Ovary (tissue), 9 donors: Measurements from ENCODE around the gene HMOX1. TPM values are rescaled to one million over a fixed set of nuclear protein-coding genes. Genes with fewer than 3 reads are reported as not detected.
"Not testable (repeated sequence)": the region's sequence is repeated elsewhere in the genome, so short reads cannot be mapped to it uniquely, and the experiment has no call there.

Experiments
- DNase-seq, 5 donors: peaks; one replicate each; pipeline ENCODE4 v3.0.0-alpha.2; 2019 to 2020
- H3K27ac ChIP-seq, 2 donors: fragments of 200-600 bp; one replicate each; pipeline versions ENCODE4 v1.5.1 to v1.8.0; 2019 to 2022
- H3K27me3 ChIP-seq: fragments of 200-600 bp; one replicate; pipeline ENCODE4 v1.8.0; 2022
- H3K36me3 ChIP-seq: fragments of 200-600 bp; sonication (generic); one replicate; pipeline ENCODE4 v1.5.1; 2019
- H3K4me1 ChIP-seq: one replicate; pipeline ENCODE4 v1.8.1; 2013; ENCODE audit warnings: mild to moderate bottlenecking, moderate library complexity; ENCODE audit not compliant: insufficient read depth
- H3K4me3 ChIP-seq: fragments of 200-600 bp; sonication (generic); one replicate; pipeline ENCODE4 v1.5.1; 2017
- H3K9me3 ChIP-seq, 2 donors: fragments of 200-600 bp in 1 of 2; sonication (generic) in 1 of 2; one replicate each; pipeline versions ENCODE4 v1.5.1 to v1.8.1; 2013 to 2019; ENCODE audit warnings: mild to moderate bottlenecking in 1 of 2, moderate library complexity in 1 of 2
- EP300 ChIP-seq: sonication (generic); formaldehyde crosslinking; IDR thresholded peaks from one replicate; pipeline ENCODE4 v1.6.1; 2017; ENCODE audit warnings: antibody characterized with exemption
- POLR2A ChIP-seq: fragments of 450-650 bp; IDR thresholded peaks from one replicate; pipeline ENCODE4 v1.6.1; 2017; ENCODE audit warnings: antibody characterized with exemption, mild to moderate bottlenecking, moderate library complexity
- WGBS, 3 donors: extraction: QIAGEN DNeasy Blood & Tissue Kit in 1 of 3; methylation state at CpG; one replicate each; pipeline versions ENCODE4 v1.1.5 to v1.1.7; 2013 to 2017; 5-methylcytosine and 5-hydroxymethylcytosine counted together
- intact Hi-C, 4 donors: fragments of 100-400 bp; cut with DNase I; formaldehyde crosslinking; loops; one replicate each; pipeline versions ENCODE4 v1.11.0 to v1.15.1; 2022 to 2023
- polyA plus RNA-seq, 2 donors: library from polyadenylated mRNA; stranded (reverse); fragments of 200-250 nt in 1 of 2; fragments of 350-450 nt in 1 of 2; fragmentation: Illumina TruSeq in 1 of 2; extraction: RNeasy Lipid Tissue Mini Kit (QIAGEN cat#74804) in 1 of 2; gene quantifications; one replicate each; pipeline ENCODE4 v1.2.3, GENCODE V29; 2013 to 2014
- total RNA-seq, 7 donors: library from RNA; depleted of rRNA in 2 of 7; stranded (reverse); fragments of >200 nt in 2 of 7; fragmentation: NEBNext Ultra II Directional in 3 of 7; extraction: Animal tissue kit (Norgen Biotek cat#: 25700) in 3 of 7; gene quantifications; one replicate each; pipeline versions ENCODE4 v1.1.0 to v1.2.4, GENCODE V29; 2016 to 2023
- TF ChIP-seq, protein P1 (sequence below), 3 donors: fragments of 450-650 bp in 2 of 3; fragments of 200-600 bp in 1 of 3; IDR thresholded peaks; one replicate each; pipeline versions ENCODE4 v1.5.1 to v1.8.0; 2016 to 2022; ENCODE audit warnings: antibody characterized with exemption in 3 of 3, mild to moderate bottlenecking in 1 of 3
- donor health status: DM: no; HTN: no; CAD: no; lungs with moderate emphysema.
- donor health status: DM: no; HTN: no; CAD: no.
- donor health status: Bipolar disorder and iron deficiency.
- donor health status: DM: yes; HTN: yes; CAD: no.
- donor health status: DM: no; HTN: no; CAD: no.
- donor health status: DM: yes; HTN: yes; CAD: no.

HMOX1 gene
- total and polyA plus RNA-seq, 9 donors: 45.0 to 243 (median 71.4) TPM

DNA sequence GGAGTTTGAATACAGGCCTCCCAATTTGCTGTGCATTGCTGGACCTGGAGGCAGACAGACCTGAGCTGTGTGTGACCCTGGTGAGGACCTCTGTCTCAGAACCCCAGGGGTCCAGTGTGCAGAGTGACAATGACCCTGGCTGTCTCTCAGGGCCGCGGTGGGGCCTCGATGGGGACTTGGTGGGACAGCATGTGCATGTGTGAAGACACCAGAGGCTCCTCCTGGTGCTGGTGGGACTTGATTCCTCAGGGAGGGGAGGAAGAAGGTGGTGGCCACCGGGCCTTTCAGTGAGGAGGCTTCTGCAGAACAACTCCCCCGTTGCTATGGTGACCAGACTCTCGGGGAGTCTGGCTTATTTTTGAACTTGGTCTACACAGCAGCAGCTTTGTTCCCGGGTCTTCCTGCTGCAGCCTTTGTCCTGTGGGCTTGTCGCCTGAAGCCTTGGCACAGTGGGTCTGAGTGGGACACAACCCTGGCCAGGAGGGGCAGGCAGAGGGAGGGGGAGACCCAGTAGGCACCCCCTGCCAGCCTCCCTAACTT lies 54.4 kb downstream of the HMOX1 start:
- Histone ChIP-seq H3K27me3 (no peaks in the 10 kb centered on the region), H3K27ac (no peak overlapping the region), H3K36me3 (no peaks in the 10 kb centered on the region), H3K4me3 (no peak overlapping the region), H3K9me3 (no peaks in the 10 kb centered on the region), H3K4me1 (no peaks in the 10 kb centered on the region)
- DNase-seq: no peak
- WGBS, 3 donors: 72 to 78% (median 77%) methylated on average over 8 of the region's 8 CpGs
- TF ChIP-seq, protein P1, sequence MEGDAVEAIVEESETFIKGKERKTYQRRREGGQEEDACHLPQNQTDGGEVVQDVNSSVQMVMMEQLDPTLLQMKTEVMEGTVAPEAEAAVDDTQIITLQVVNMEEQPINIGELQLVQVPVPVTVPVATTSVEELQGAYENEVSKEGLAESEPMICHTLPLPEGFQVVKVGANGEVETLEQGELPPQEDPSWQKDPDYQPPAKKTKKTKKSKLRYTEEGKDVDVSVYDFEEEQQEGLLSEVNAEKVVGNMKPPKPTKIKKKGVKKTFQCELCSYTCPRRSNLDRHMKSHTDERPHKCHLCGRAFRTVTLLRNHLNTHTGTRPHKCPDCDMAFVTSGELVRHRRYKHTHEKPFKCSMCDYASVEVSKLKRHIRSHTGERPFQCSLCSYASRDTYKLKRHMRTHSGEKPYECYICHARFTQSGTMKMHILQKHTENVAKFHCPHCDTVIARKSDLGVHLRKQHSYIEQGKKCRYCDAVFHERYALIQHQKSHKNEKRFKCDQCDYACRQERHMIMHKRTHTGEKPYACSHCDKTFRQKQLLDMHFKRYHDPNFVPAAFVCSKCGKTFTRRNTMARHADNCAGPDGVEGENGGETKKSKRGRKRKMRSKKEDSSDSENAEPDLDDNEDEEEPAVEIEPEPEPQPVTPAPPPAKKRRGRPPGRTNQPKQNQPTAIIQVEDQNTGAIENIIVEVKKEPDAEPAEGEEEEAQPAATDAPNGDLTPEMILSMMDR (IDR thresholded peaks at IDR 0.05): no peak
- TF ChIP-seq EP300 (no peak), POLR2A (no peak)
- intact Hi-C loops: loop anchor here in 3 of 4 donors (10.0 kb wide), 3 partner anchors 180 to 690 kb away; partner anchors contain the start of gene MB (in 1 of the 3)

DNA sequence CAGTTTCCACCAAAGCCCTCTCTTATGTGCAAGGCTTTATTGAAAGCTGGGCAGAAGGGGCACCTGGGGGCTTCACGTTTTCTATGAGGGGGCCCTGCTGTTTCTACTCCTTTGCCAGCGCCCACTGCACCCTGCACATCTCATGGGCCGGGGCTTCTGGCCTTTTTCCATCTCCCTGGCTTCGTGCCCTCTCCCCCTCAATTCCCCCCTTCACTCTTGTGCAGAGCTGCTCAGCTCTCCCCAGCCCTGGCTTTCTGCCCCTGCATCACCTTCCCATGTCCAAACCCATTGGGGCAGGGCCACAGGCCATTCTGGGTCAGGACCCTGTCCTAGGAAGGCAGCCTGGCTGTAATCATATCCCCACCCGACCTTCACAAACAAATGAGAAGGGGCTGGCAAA lies 55.5 kb downstream of the HMOX1 start:
- TF ChIP-seq EP300: no peak
- TF ChIP-seq, protein P1 (IDR thresholded peaks at IDR 0.05): no peak
- TF ChIP-seq POLR2A: no peak
- intact Hi-C loops: loop anchor here in 3 of 4 donors (10.0 kb wide), 3 partner anchors 178 to 688 kb away; partner anchors contain the start of gene MB (in 1 of the 3)
- DNase-seq: no peak
- Histone ChIP-seq H3K9me3 (no peaks in the 10 kb centered on the region), H3K4me3 (no peak overlapping the region), H3K4me1 (no peaks in the 10 kb centered on the region), H3K36me3 (no peaks in the 10 kb centered on the region), H3K27ac (no peak overlapping the region), H3K27me3 (no peaks in the 10 kb centered on the region)
- WGBS, 3 donors: 60 to 72% (median 63%) methylated on average over 5 of the region's 5 CpGs

- TF ChIP-seq POLR2A (no peak), EP300 (no peak)
- TF ChIP-seq, protein P1 (IDR thresholded peaks at IDR 0.05): no peak
- no peaks in the 10 kb centered on the region for H3K9me3 ChIP-seq
- intact Hi-C loops: loop anchor here in 3 of 4 donors (10.0 kb wide), 3 partner anchors 178 to 688 kb away; partner anchors contain the start of gene MB (in 1 of the 3)
- DNase-seq: no peak
- H3K27ac ChIP-seq: no peak overlapping the region
- H3K4me3 ChIP-seq: no peak overlapping the region
- no peaks in the 10 kb centered on the region for H3K36me3 ChIP-seq
- no peaks in the 10 kb centered on the region for H3K4me1 ChIP-seq
- no peaks in the 10 kb centered on the region for H3K27me3 ChIP-seq
- WGBS, 3 donors: 79 to 100% (median 83%) methylated on average over 2 of the region's 2 CpGs
Observed at GRCh38 chr22:35437049-35437448, 56.2 kb downstream of the HMOX1 start.

DNA sequence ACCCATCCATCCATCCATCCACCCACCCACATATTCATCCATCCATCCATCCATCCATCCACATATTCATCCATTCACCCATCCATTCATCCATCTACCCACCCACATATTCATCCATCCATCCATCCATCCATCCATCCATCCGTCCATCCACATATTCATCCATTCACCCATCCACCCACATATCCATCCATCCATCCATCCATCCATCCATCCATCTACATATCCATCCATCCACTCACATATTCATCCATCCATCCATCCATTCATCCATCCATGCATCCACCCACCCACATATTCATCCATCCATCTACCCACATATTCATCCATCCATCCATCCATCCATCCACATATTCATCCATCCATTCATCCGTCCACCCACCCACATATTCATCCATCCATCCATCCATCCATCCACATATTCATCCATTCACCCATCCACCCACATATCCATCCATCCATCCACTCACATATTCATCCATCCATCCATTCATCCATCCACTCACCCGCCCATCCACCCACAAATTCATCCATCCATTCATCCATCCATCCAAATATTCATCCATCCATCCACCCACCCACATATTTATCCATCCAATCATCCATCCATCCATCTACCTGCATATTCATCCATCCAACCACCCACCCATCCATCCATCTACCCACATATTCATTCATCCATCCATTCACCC lies 57.9 kb downstream of the HMOX1 start:
- H3K27me3 ChIP-seq, H3K4me3 ChIP-seq, H3K27ac ChIP-seq, H3K4me1 ChIP-seq, H3K9me3 ChIP-seq, H3K36me3 ChIP-seq, DNase-seq: not testable (repeated sequence)
- WGBS, 3 donors: 56 to 93% (median 81%) methylated on average over 3 of the region's 3 CpGs
- intact Hi-C loops: loop anchor here in 3 of 4 donors (10.0 kb wide), 3 partner anchors 176 to 686 kb away; partner anchors contain the start of gene MB (in 1 of the 3)

DNA sequence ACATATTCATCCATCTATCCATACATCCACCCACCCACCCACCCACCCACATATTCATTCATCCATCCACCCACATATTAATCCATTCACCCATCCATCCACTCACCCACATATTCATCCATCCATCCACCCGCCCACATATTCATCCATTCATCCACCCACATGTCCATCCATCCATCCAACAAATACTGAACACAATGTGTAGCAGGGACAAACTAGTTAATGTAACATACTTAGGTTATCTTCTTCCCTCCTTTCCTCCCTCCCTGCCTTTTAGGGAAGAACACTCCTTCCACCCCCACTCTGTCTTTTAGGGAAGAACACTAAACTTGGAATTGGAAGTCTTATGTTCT lies 58.4 kb downstream of the HMOX1 start:
- 85 to 97% (median 97%) methylated on average over 1 of the region's 1 CpG for WGBS, 3 donors
- DNase-seq: no peak
- TF ChIP-seq, protein P1 (IDR thresholded peaks at IDR 0.05): no peak
- TF ChIP-seq EP300 (no peak), POLR2A (no peak)
- Histone ChIP-seq H3K4me1 (no peaks in the 10 kb centered on the region), H3K36me3 (no peaks in the 10 kb centered on the region), H3K9me3 (no peaks in the 10 kb centered on the region), H3K4me3 (no peak overlapping the region), H3K27me3 (no peaks in the 10 kb centered on the region), H3K27ac (no peak overlapping the region)
- intact Hi-C loops: loop anchor here in 3 of 4 donors (10.0 kb wide), 3 partner anchors 175 to 685 kb away; partner anchors contain the start of gene MB (in 1 of the 3)
